Peyer's patch (tissue), 4 donors: ENCODE measurements around the gene STING1. TPM values are rescaled to one million over a fixed set of nuclear protein-coding genes. Genes with fewer than 3 reads are reported as not detected.

Source experiments
- DNase-seq, 3 donors: peaks; one replicate each; pipeline ENCODE4 v3.0.0-alpha.2; 2017 to 2019
- H3K27ac ChIP-seq, 4 donors: fragments of 200-600 bp; sonication (generic); one replicate each; pipeline ENCODE4 v1.5.1; 2016 to 2019
- H3K27me3 ChIP-seq, 2 donors: fragments of 200-600 bp; sonication (generic); one replicate each; pipeline ENCODE4 v1.5.1; 2019
- H3K36me3 ChIP-seq, 3 donors: fragments of 200-600 bp; sonication (generic); one replicate each; pipeline ENCODE4 v1.5.1; 2016 to 2019
- H3K4me1 ChIP-seq, 4 donors: fragments of 200-600 bp; sonication (generic); one replicate each; pipeline ENCODE4 v1.5.1; 2016 to 2019
- H3K4me3 ChIP-seq, 4 donors: fragments of 200-600 bp; sonication (generic); 1 replicate in 3 of 4; 2 replicates in 1 of 4; pipeline ENCODE4 v1.5.1; 2016 to 2019; ENCODE audit warnings: mild to moderate bottlenecking in 1 of 4
- H3K9me3 ChIP-seq, 4 donors: fragments of 200-600 bp; sonication (generic); one replicate each; pipeline ENCODE4 v1.5.1; 2016 to 2019; ENCODE audit warnings: mild to moderate bottlenecking in 1 of 4
- POLR2A ChIP-seq, 2 donors: fragments of 450-650 bp; IDR thresholded peaks; one replicate each; pipeline ENCODE4 v1.5.1; 2017; ENCODE audit warnings: antibody characterized with exemption in 2 of 2, mild to moderate bottlenecking in 2 of 2, moderate library complexity in 2 of 2
- small RNA-seq, 2 donors: library from RNA; depleted of rRNA; stranded (forward); fragments of <200 nt; gene quantifications; one replicate each; pipeline ENCODE3, GENCODE V24; 2016
- total RNA-seq, 4 donors: library from RNA; depleted of rRNA; stranded (reverse); fragments of >200 nt; gene quantifications; one replicate each; pipeline ENCODE4 v1.1.0, GENCODE V29; 2016
- TF ChIP-seq, protein P1 (sequence below), 6 experiments: fragments of 450-650 bp in 4 of 6; fragments of 200-600 bp in 2 of 6; sonication (generic) in 1 of 6; IDR thresholded peaks; one replicate each; pipeline ENCODE4 v1.5.1; 2017 to 2019; ENCODE audit warnings: antibody characterized with exemption in 6 of 6, mild to moderate bottlenecking in 3 of 6, moderate library complexity in 1 of 6

Gene STING1
- total RNA-seq, 4 donors from 2014 or later, result 9.5 to 48.7 (median 18.0) TPM

DNA sequence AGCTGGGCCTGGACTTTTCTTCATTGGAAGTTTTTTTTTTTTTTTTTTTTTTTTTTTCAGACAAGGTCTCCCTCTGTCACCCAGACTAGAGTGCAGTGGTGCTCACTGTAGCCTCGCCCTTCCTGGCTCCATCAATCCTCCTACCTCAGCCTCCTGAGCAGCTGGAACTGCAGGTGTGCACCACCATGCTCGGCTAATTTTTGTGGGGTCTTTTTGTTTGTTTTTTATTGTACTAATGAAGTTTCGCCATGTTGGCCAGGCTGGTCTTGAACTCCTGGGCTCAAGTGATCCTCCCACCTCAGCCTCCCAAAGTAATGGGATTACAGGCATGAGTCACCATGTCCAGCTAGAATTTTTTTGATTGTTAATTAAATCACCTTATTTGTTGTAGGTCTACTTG, 46.9 kb downstream of the STING1 start:
- no peaks in the 10 kb centered on the region for H3K27me3 ChIP-seq
- H3K4me1 ChIP-seq, result peaks cover 0 to 11% (median 2%) of the 10 kb centered on the region in 4 donors
- no peaks in the 10 kb centered on the region for H3K9me3 ChIP-seq
- TF ChIP-seq, protein P1, sequence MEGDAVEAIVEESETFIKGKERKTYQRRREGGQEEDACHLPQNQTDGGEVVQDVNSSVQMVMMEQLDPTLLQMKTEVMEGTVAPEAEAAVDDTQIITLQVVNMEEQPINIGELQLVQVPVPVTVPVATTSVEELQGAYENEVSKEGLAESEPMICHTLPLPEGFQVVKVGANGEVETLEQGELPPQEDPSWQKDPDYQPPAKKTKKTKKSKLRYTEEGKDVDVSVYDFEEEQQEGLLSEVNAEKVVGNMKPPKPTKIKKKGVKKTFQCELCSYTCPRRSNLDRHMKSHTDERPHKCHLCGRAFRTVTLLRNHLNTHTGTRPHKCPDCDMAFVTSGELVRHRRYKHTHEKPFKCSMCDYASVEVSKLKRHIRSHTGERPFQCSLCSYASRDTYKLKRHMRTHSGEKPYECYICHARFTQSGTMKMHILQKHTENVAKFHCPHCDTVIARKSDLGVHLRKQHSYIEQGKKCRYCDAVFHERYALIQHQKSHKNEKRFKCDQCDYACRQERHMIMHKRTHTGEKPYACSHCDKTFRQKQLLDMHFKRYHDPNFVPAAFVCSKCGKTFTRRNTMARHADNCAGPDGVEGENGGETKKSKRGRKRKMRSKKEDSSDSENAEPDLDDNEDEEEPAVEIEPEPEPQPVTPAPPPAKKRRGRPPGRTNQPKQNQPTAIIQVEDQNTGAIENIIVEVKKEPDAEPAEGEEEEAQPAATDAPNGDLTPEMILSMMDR (IDR thresholded peaks at IDR 0.05), result no peak
- TF ChIP-seq POLR2A (IDR thresholded peaks at IDR 0.05), result no peak
- H3K27ac ChIP-seq, result no peak overlapping the region
- H3K4me3 ChIP-seq, result no peak overlapping the region
- DNase-seq, result peak in 1 of 3 donors; percentile 37
- no peaks in the 10 kb centered on the region for H3K36me3 ChIP-seq

DNA sequence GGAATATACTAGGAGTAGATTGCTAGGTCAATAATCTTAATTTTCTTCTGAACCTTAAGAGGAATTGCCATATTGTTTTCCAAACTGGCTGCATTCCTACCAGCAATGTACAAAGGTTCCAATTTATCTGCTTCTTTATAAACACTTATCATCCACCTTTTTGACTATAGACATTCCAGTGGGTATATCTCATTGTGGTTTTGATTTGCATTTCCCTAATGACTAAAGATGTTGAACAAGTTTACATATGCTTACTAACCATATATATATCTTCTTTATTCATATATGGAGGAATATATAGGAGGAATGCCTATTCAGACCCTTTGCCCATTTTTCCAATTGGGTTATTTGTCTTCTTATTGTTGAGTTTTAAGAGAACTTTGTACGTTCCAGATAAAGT, 50.9 kb downstream of the STING1 start:
- no peak overlapping the region for H3K27ac ChIP-seq
- DNase-seq, result no peak
- H3K36me3 ChIP-seq, result peaks cover 0 to 10% (median 0%) of the 10 kb centered on the region in 3 donors
- TF ChIP-seq, protein P1 (IDR thresholded peaks at IDR 0.05), result no peak
- no peak for TF ChIP-seq POLR2A (IDR thresholded peaks at IDR 0.05)
- no peaks in the 10 kb centered on the region for H3K9me3 ChIP-seq
- no peaks in the 10 kb centered on the region for H3K4me1 ChIP-seq
- H3K27me3 ChIP-seq, result no peaks in the 10 kb centered on the region
- no peak overlapping the region for H3K4me3 ChIP-seq

DNA sequence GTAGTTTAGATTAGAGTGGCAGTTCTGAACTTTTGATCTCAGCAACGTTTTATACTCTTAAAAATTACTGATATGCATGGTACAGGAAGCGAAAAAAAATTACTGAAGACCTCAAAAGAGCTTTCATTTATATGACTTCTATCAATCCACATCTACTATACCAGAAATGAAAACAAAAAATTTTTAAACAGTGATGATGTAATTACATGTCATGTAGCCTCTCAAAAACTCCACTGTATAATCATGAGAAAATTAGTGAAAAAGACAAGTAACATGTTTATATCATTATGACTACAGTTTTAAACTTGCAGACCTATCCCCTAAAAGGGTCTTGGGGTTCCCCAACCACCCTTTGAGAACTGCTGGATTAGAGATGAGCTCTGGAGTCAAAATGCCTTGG, 52.5 kb downstream of the STING1 start:
- no peaks in the 10 kb centered on the region for H3K9me3 ChIP-seq
- H3K27me3 ChIP-seq, result no peaks in the 10 kb centered on the region
- no peak overlapping the region for H3K27ac ChIP-seq
- no peak for DNase-seq
- no peaks in the 10 kb centered on the region for H3K4me1 ChIP-seq
- no peak overlapping the region for H3K4me3 ChIP-seq
- H3K36me3 ChIP-seq, result peaks cover 0 to 21% (median 0%) of the 10 kb centered on the region in 3 donors
- TF ChIP-seq, protein P1 (IDR thresholded peaks at IDR 0.05), result no peak
- TF ChIP-seq POLR2A (IDR thresholded peaks at IDR 0.05), result no peak

GRCh38 chr5:139426203-139426885, 56.2 kb downstream of the STING1 start:
- Histone ChIP-seq H3K9me3 (no peaks in the 10 kb centered on the region), H3K36me3 (peaks cover 0 to 22% (median 0%) of the 10 kb centered on the region in 3 donors), H3K4me1 (no peaks in the 10 kb centered on the region), H3K27me3 (no peaks in the 10 kb centered on the region), H3K27ac (no peak overlapping the region), H3K4me3 (no peak overlapping the region)
- no peak for DNase-seq
- TF ChIP-seq, protein P1 (IDR thresholded peaks at IDR 0.05), result no peak
- no peak for TF ChIP-seq POLR2A (IDR thresholded peaks at IDR 0.05)

Small RNA genes within 50 kb of the gene (small RNA-seq; reads per million reads assigned to genes)
- gene RNU5B-4P, result 0 reads per million in 2 donors

Other genes with a start within 250 kb of the STING1 start
- 100 to 1,000 TPM; 110 to 217 (median 120) TPM for gene MATR3, start 189.0 kb downstream of the STING1 start, total RNA-seq
- gene PAIP2, start 140.9 kb downstream of the STING1 start, total RNA-seq, result 10 to 100 TPM; 24.3 to 77.6 (median 35.6) TPM
- gene SLC23A1, start 99.5 kb downstream of the STING1 start, total RNA-seq, result 100 to 1,000 TPM in 3 of 4 donors, 1 to 10 TPM in 1; 1.7 to 198 (median 143) TPM
- 10 to 100 TPM in 1 of 4 donors, 1 to 10 TPM in 3; 1.4 to 18.2 (median 4.4) TPM for gene MZB1, start 92.8 kb downstream of the STING1 start, total RNA-seq
- gene PROB1, start 87.7 kb downstream of the STING1 start, total RNA-seq, result under 1 TPM; 0.18 to 0.94 (median 0.84) TPM
- 10 to 100 TPM in 1 of 4 donors, 1 to 10 TPM in 1, not detected in 2; 3.1 to 11.6 TPM for gene SPATA24, start 78.7 kb downstream of the STING1 start, total RNA-seq
- 10 to 100 TPM in 1 of 4 donors, 1 to 10 TPM in 2, under 1 TPM in 1; 0.35 to 23.9 (median 3.4) TPM for gene DNAJC18, start 43.2 kb downstream of the STING1 start, total RNA-seq
- 10 to 100 TPM in 1 of 4 donors, 1 to 10 TPM in 3; 3.2 to 24.8 (median 7.9) TPM for gene ECSCR, start 20.0 kb downstream of the STING1 start, total RNA-seq
- gene SMIM33, start 11.8 kb downstream of the STING1 start, total RNA-seq, result 1 to 10 TPM in 2 of 4 donors, under 1 TPM in 2; 0.40 to 1.7 (median 0.99) TPM
- gene UBE2D2, start 78.6 kb upstream of the STING1 start, total RNA-seq, result 10 to 100 TPM; 60.2 to 87.9 (median 70.2) TPM
- gene CXXC5, start 165.6 kb upstream of the STING1 start, total RNA-seq, result 10 to 100 TPM; 21.7 to 49.5 (median 30.9) TPM